RPMI7951 (cell line): Measurements from ENCODE around the gene TCF4. TPM values are rescaled to one million over a fixed set of nuclear protein-coding genes. Genes with fewer than 3 reads are reported as not detected.

ENCODE experiments used
- DNase-seq: peaks from one replicate; pipeline ENCODE4 v3.0.0-alpha.2; 2012; ENCODE audit warnings: low read depth
- total RNA-seq: library from RNA; depleted of rRNA; stranded (reverse); fragments of >200 nt; shearing (Covaris generic); gene quantifications from 2 replicates; pipeline ENCODE4 v1.2.3, GENCODE V29; 2014

TCF4 gene
- total RNA-seq, 1 experiment from 2014 or later: 89.8 TPM

- peak; percentile 84 for DNase-seq
These were observed 40.9 kb downstream of the TCF4 start for GRCh38 chr18:55546851-55547704.

- DNase-seq: no peak
These were observed 44.0 kb downstream of the TCF4 start for GRCh38 chr18:55544014-55544413.

- DNase-seq: no peak
These were observed 44.8 kb downstream of the TCF4 start for GRCh38 chr18:55543130-55543704.

- no peak for DNase-seq
These were observed 46.4 kb downstream of the TCF4 start for GRCh38 chr18:55541571-55541970.

- DNase-seq: peak; percentile 78
These were observed 48.8 kb downstream of the TCF4 start for GRCh38 chr18:55539240-55539639.

- no peak for DNase-seq
These were observed 53.0 kb downstream of the TCF4 start for GRCh38 chr18:55534996-55535395.

- DNase-seq: no peak
These were observed 53.4 kb downstream of the TCF4 start for GRCh38 chr18:55534547-55534946.

GRCh38 chr18:55530166-55530565, 57.8 kb downstream of the TCF4 start:
- DNase-seq: no peak

- DNase-seq: no peak
These were observed 58.4 kb downstream of the TCF4 start for GRCh38 chr18:55529581-55529980.

GRCh38 chr18:55525845-55526244, 62.1 kb downstream of the TCF4 start:
- no peak for DNase-seq

GRCh38 chr18:55524353-55525073, 63.5 kb downstream of the TCF4 start:
- no peak for DNase-seq

- DNase-seq: no peak
These were observed 65.0 kb downstream of the TCF4 start for GRCh38 chr18:55523001-55523400.

GRCh38 chr18:55522011-55522410, 66.0 kb downstream of the TCF4 start:
- peak; percentile 53 for DNase-seq

- DNase-seq: no peak
These were observed 70.9 kb downstream of the TCF4 start for GRCh38 chr18:55517055-55517454.

- DNase-seq: peak; percentile 78
These were observed 71.9 kb downstream of the TCF4 start for GRCh38 chr18:55515941-55516710.

- DNase-seq: peak; percentile 18
These were observed 72.8 kb downstream of the TCF4 start for GRCh38 chr18:55515214-55515613.

- DNase-seq: peak; percentile 10
These were observed 74.8 kb downstream of the TCF4 start for GRCh38 chr18:55513161-55513560.

- DNase-seq: no peak
These were observed 76.7 kb downstream of the TCF4 start for GRCh38 chr18:55511277-55511676.

GRCh38 chr18:55510809-55511208, 77.2 kb downstream of the TCF4 start:
- DNase-seq: peak; percentile 62

GRCh38 chr18:55509631-55510324, 78.2 kb downstream of the TCF4 start:
- peak; percentile 89 for DNase-seq

- DNase-seq: no peak
These were observed 79.3 kb downstream of the TCF4 start for GRCh38 chr18:55508651-55509050.
